ENCODE results near the gene IL15RA. TPM values are rescaled to one million over a fixed set of nuclear protein-coding genes. Genes with fewer than 3 reads are reported as not detected.

The IL15RA gene
- 0.46 and 0.66 TPM in 2 replicates for total RNA-seq (2022)
- Bru-seq, nascent RNA, result percentile 21 among the genes with signal in this experiment
- percentile 16 among the genes with signal in this experiment for BruChase-seq, experiment 1, labeled RNA remaining after a 2-hour chase
- percentile 18 among the genes with signal in this experiment for BruChase-seq, experiment 2, labeled RNA remaining after a 6-hour chase
- long read RNA-seq, result 0 reads

GRCh38 chr10:5977471-5978229 is at the start of gene IL15RA:
TSS of gene IL15RA (minus strand) at chr10:5977543. CDS start at chr10:5977492, 51 bp downstream.
- no peaks in the 10 kb centered on the region for H3K4me1 Mint-ChIP-seq (ENCODE audit: low read depth, unreplicated experiment)
- ChIA-PET CTCF (no interaction called here), POLR2A (no interaction called here)
- H3K4me3 Mint-ChIP-seq (ENCODE audit: unreplicated experiment), result peak within 1 kb of the TSS; percentile 79
- BruUV-seq (replicated peaks), result no TSS peak
- Histone ChIP-seq H3K4me1 (peaks cover 5% of the 10 kb centered on the region; the same call in 1 of the 2 replicates), H3K27me3 (replicated peaks; ENCODE audit: control insufficient read depth, insufficient read depth, low read length) (peaks cover 3% of the 10 kb centered on the region), H3K4me3 (ENCODE audit: low read depth, low read length) (peak within 1 kb of the TSS; percentile 77), H3K36me3 (ENCODE audit: control insufficient read depth, insufficient read depth, low read length) (no peaks in the 10 kb centered on the region), H3K9me3 (no peaks in the 10 kb centered on the region)
- no peak within 1 kb of the TSS for H3K27ac Mint-ChIP-seq (ENCODE audit: unreplicated experiment)
- H3K36me3 Mint-ChIP-seq (ENCODE audit: insufficient read depth, unreplicated experiment), result peaks cover 5% of the 10 kb centered on the region
- TF ChIP-seq CTCF (IDR thresholded peaks at IDR 0.05; ENCODE audit: insufficient read depth in 1 of 2, low read depth in 1 of 2, low read length in 1 of 2, severe bottlenecking in 1 of 2, unreplicated experiment in 1 of 2), result no peak
- DNase-seq, result peak; percentile 70 to 73
- intact Hi-C loops (cut with micrococcal nuclease; ENCODE audit: unreplicated experiment), result no loop called here
- peaks cover 27% of the 10 kb centered on the region for H3K27me3 Mint-ChIP-seq (ENCODE audit: insufficient read depth, unreplicated experiment)
- no peaks in the 10 kb centered on the region for H3K9me3 Mint-ChIP-seq (ENCODE audit: unreplicated experiment)

- intact Hi-C loops (cut with micrococcal nuclease; ENCODE audit: unreplicated experiment), result no loop called here
- Mint-ChIP-seq H3K27me3 (ENCODE audit: insufficient read depth, unreplicated experiment) (peaks cover 14% of the 10 kb centered on the region), H3K4me1 (ENCODE audit: low read depth, unreplicated experiment) (no peaks in the 10 kb centered on the region), H3K4me3 (ENCODE audit: unreplicated experiment) (no peak overlapping the region), H3K36me3 (ENCODE audit: insufficient read depth, unreplicated experiment) (no peaks in the 10 kb centered on the region), H3K27ac (ENCODE audit: unreplicated experiment) (no peak overlapping the region), H3K9me3 (ENCODE audit: unreplicated experiment) (peaks cover 11% of the 10 kb centered on the region)
- no peak for TF ChIP-seq CTCF (IDR thresholded peaks at IDR 0.05; ENCODE audit: insufficient read depth in 1 of 2, low read depth in 1 of 2, low read length in 1 of 2, severe bottlenecking in 1 of 2, unreplicated experiment in 1 of 2)
- ChIA-PET POLR2A (no interaction called here), CTCF (no interaction called here)
- Histone ChIP-seq H3K36me3 (ENCODE audit: control insufficient read depth, insufficient read depth, low read length) (no peaks in the 10 kb centered on the region), H3K4me1 (no peaks in the 10 kb centered on the region), H3K27me3 (replicated peaks; ENCODE audit: control insufficient read depth, insufficient read depth, low read length) (no peaks in the 10 kb centered on the region), H3K9me3 (peaks cover 5% of the 10 kb centered on the region; the same call in 1 of the 2 replicates), H3K4me3 (ENCODE audit: low read depth, low read length) (no peak overlapping the region)
- DNase-seq, result no peak
- BruUV-seq (replicated peaks), result no TSS peak
Observed at GRCh38 chr10:6025683-6026255, 48.4 kb upstream of the IL15RA start.

- intact Hi-C loops (cut with micrococcal nuclease; ENCODE audit: unreplicated experiment), result no loop called here
- BruUV-seq (replicated peaks), result no TSS peak
- no peaks in the 10 kb centered on the region for H3K4me1 Mint-ChIP-seq (ENCODE audit: low read depth, unreplicated experiment)
- Histone ChIP-seq H3K4me3 (ENCODE audit: low read depth, low read length) (no peak overlapping the region), H3K27me3 (replicated peaks; ENCODE audit: control insufficient read depth, insufficient read depth, low read length) (no peaks in the 10 kb centered on the region), H3K36me3 (ENCODE audit: control insufficient read depth, insufficient read depth, low read length) (no peaks in the 10 kb centered on the region), H3K9me3 (no peaks in the 10 kb centered on the region), H3K4me1 (no peaks in the 10 kb centered on the region)
- peaks cover 12% of the 10 kb centered on the region for H3K27me3 Mint-ChIP-seq (ENCODE audit: insufficient read depth, unreplicated experiment)
- peaks cover 2% of the 10 kb centered on the region for H3K9me3 Mint-ChIP-seq (ENCODE audit: unreplicated experiment)
- TF ChIP-seq CTCF (IDR thresholded peaks at IDR 0.05; ENCODE audit: insufficient read depth in 1 of 2, low read depth in 1 of 2, low read length in 1 of 2, severe bottlenecking in 1 of 2, unreplicated experiment in 1 of 2), result no peak
- POLR2A ChIA-PET, result no interaction called here
- DNase-seq, result no peak
- no peaks in the 10 kb centered on the region for H3K36me3 Mint-ChIP-seq (ENCODE audit: insufficient read depth, unreplicated experiment)
- CTCF ChIA-PET, result no interaction called here
- H3K27ac Mint-ChIP-seq (ENCODE audit: unreplicated experiment), result no peak overlapping the region
- no peak overlapping the region for H3K4me3 Mint-ChIP-seq (ENCODE audit: unreplicated experiment)
Observed at GRCh38 chr10:6024334-6024682, 47.0 kb upstream of the IL15RA start.
